ENCODE results near the gene TSG101. TPM values are rescaled to one million over a fixed set of nuclear protein-coding genes. Genes with fewer than 3 reads are reported as not detected.

Gene TSG101
- total RNA-seq, 2 experiments from 2014 or later: 34.0 to 37.4 TPM

DNA sequence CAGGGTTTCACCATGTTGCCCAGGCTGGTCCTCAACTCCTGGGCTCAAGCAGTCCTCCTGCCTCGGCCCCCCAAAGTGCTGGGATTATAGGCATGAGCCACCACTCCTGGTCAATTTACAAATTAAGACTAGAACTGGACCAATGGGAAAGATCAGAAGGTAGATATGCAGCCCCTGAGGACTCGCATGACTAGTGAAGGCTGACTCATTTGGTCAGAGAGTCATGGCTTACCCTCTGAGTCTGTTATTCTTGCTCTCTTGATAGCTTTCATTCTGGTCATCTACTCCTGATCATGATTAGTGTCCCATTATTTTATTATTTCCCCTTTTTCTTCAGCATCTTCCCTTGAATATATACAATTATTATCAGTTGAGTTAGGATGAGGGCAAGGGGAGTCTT lies 73.8 kb downstream of the TSG101 start:
- H3K27me3 Mint-ChIP-seq: peaks cover 3% of the 10 kb centered on the region
- DNase-seq (no peak), ATAC-seq (no peak)
- H3K9me3 Mint-ChIP-seq: no peaks in the 10 kb centered on the region
- ChIA-PET CTCF (interaction anchor here (1.0 to 1.4 kb wide), 2 partner anchors 87 to 269 kb away, joined by 3 read pairs; no protein-coding TSS in a partner anchor), POLR2A (interaction anchor here (1.4 kb wide), 1 partner anchor 57 kb away, joined by 4 read pairs; no protein-coding TSS in a partner anchor)
- TF ChIP-seq, protein P1, sequence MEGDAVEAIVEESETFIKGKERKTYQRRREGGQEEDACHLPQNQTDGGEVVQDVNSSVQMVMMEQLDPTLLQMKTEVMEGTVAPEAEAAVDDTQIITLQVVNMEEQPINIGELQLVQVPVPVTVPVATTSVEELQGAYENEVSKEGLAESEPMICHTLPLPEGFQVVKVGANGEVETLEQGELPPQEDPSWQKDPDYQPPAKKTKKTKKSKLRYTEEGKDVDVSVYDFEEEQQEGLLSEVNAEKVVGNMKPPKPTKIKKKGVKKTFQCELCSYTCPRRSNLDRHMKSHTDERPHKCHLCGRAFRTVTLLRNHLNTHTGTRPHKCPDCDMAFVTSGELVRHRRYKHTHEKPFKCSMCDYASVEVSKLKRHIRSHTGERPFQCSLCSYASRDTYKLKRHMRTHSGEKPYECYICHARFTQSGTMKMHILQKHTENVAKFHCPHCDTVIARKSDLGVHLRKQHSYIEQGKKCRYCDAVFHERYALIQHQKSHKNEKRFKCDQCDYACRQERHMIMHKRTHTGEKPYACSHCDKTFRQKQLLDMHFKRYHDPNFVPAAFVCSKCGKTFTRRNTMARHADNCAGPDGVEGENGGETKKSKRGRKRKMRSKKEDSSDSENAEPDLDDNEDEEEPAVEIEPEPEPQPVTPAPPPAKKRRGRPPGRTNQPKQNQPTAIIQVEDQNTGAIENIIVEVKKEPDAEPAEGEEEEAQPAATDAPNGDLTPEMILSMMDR (IDR thresholded peaks at IDR 0.05): no peak
- peaks cover 2% of the 10 kb centered on the region for H3K4me1 Mint-ChIP-seq (ENCODE audit: low read depth)
- H3K4me3 Mint-ChIP-seq: no peak overlapping the region
- intact Hi-C loops (cut with micrococcal nuclease): no loop called here
- no peaks in the 10 kb centered on the region for H3K36me3 Mint-ChIP-seq (ENCODE audit: low read depth)
- H3K27ac Mint-ChIP-seq: no peak overlapping the region

GRCh38 chr11:18449251-18449650 lies 77.5 kb downstream of the TSG101 start:
- TF ChIP-seq, protein P1 (IDR thresholded peaks at IDR 0.05): no peak
- CTCF ChIA-PET: no interaction called here
- Mint-ChIP-seq H3K36me3 (ENCODE audit: low read depth) (no peaks in the 10 kb centered on the region), H3K27me3 (no peaks in the 10 kb centered on the region), H3K4me3 (no peak overlapping the region), H3K27ac (no peak overlapping the region), H3K9me3 (no peaks in the 10 kb centered on the region), H3K4me1 (ENCODE audit: low read depth) (no peaks in the 10 kb centered on the region)
- intact Hi-C loops (cut with micrococcal nuclease): no loop called here
- DNase-seq (no peak), ATAC-seq (no peak)
- POLR2A ChIA-PET: no interaction called here

GRCh38 chr11:18438691-18439090 lies 88.1 kb downstream of the TSG101 start:
- Mint-ChIP-seq H3K4me1 (ENCODE audit: low read depth) (no peaks in the 10 kb centered on the region), H3K36me3 (ENCODE audit: low read depth) (no peaks in the 10 kb centered on the region), H3K9me3 (peaks cover 2% of the 10 kb centered on the region), H3K27ac (no peak overlapping the region), H3K27me3 (no peaks in the 10 kb centered on the region), H3K4me3 (no peak overlapping the region)
- intact Hi-C loops (cut with micrococcal nuclease): no loop called here
- no peak for ATAC-seq
- ChIA-PET CTCF (no interaction called here), POLR2A (no interaction called here)
- TF ChIP-seq, protein P1 (IDR thresholded peaks at IDR 0.05): no peak
- no peak for DNase-seq

Other genes starting within 250 kb of the TSG101 start
- 10 to 100 TPM; 16.0 to 17.2 TPM for gene HPS5, start 204.8 kb downstream of the TSG101 start, total RNA-seq
- 10 to 100 TPM; 44.5 to 46.6 TPM for gene GTF2H1, start 204.4 kb downstream of the TSG101 start, total RNA-seq
- gene LDHA, start 132.4 kb downstream of the TSG101 start, total RNA-seq: 1,000 to 10,000 TPM; 2,418 to 2,447 TPM
- not detected for gene LDHC, start 114.6 kb downstream of the TSG101 start, total RNA-seq
- not detected for gene LDHAL6A, start 71.1 kb downstream of the TSG101 start, total RNA-seq
- 10 to 100 TPM; 13.9 to 22.8 TPM for gene UEVLD, start 61.8 kb upstream of the TSG101 start, total RNA-seq
- gene MISFA, start 72.8 kb upstream of the TSG101 start, total RNA-seq: 1 to 10 TPM in 1 of 2 experiments, under 1 TPM in 1; 0.67 to 1.1 TPM
- 10 to 100 TPM; 21.3 TPM for gene SPTY2D1, start 107.4 kb upstream of the TSG101 start, total RNA-seq
- under 1 TPM; 0.11 to 0.34 TPM for gene TMEM86A, start 171.8 kb upstream of the TSG101 start, total RNA-seq
- gene IGSF22, start 199.2 kb upstream of the TSG101 start, total RNA-seq: 1 to 10 TPM in 1 of 2 experiments, under 1 TPM in 1; 0.43 to 1.4 TPM

All from activated CD8-positive, alpha-beta T cell treated with anti-CD3 and anti-CD28 coated beads for 36 hours (primary cell).